SU-DHL-6 (cell line): ENCODE results near the gene ARHGAP6.

Experiments
- EZH2phosphoT487 ChIP-seq: fragments of 200-600 bp; sonication (generic), shearing (Covaris generic); conservative IDR thresholded peaks from 2 replicates; pipeline ENCODE4 v1.6.1; 2018; ENCODE audit warnings: mild to moderate bottlenecking, antibody characterized with exemption, low read length, moderate library complexity, mixed read lengths
- TF ChIP-seq, protein P1 (sequence below): fragments of 200-600 bp; sonication (generic); IDR thresholded peaks from one replicate; pipeline ENCODE4 v1.5.1; 2017; ENCODE audit warnings: antibody characterized with exemption, mild to moderate bottlenecking, low read length, moderate library complexity; ENCODE audit not compliant: insufficient read depth, poor library complexity, severe bottlenecking

DNA sequence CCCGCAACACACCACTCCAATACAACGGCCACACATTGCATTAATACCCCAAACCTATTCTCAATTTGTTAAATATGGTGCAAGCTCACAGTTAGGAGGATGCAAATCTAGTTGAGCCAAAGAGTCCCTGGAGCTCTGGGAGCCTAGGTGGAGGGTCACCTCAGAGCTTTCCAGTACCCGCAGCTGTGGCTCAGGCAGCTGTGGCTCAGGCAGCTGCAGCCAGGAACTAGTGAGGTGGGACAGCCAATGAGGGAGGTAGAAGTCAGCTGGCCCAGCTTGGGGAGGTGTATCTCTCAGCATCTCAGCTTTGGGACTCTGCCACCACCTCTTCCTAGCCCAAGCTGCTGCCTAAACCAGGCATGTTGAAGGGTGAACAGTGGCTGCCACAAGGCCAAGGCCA is 36.7 kb upstream of the ARHGAP6 start:
- TF ChIP-seq, protein P1, sequence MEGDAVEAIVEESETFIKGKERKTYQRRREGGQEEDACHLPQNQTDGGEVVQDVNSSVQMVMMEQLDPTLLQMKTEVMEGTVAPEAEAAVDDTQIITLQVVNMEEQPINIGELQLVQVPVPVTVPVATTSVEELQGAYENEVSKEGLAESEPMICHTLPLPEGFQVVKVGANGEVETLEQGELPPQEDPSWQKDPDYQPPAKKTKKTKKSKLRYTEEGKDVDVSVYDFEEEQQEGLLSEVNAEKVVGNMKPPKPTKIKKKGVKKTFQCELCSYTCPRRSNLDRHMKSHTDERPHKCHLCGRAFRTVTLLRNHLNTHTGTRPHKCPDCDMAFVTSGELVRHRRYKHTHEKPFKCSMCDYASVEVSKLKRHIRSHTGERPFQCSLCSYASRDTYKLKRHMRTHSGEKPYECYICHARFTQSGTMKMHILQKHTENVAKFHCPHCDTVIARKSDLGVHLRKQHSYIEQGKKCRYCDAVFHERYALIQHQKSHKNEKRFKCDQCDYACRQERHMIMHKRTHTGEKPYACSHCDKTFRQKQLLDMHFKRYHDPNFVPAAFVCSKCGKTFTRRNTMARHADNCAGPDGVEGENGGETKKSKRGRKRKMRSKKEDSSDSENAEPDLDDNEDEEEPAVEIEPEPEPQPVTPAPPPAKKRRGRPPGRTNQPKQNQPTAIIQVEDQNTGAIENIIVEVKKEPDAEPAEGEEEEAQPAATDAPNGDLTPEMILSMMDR, result no peak
- no peak for TF ChIP-seq EZH2phosphoT487
